ENCODE results near the gene MYH11.

GRCh38 chr16:15856182-15856581, 646 bp downstream of the MYH11 start:
- TF ChIP-seq, protein P1, sequence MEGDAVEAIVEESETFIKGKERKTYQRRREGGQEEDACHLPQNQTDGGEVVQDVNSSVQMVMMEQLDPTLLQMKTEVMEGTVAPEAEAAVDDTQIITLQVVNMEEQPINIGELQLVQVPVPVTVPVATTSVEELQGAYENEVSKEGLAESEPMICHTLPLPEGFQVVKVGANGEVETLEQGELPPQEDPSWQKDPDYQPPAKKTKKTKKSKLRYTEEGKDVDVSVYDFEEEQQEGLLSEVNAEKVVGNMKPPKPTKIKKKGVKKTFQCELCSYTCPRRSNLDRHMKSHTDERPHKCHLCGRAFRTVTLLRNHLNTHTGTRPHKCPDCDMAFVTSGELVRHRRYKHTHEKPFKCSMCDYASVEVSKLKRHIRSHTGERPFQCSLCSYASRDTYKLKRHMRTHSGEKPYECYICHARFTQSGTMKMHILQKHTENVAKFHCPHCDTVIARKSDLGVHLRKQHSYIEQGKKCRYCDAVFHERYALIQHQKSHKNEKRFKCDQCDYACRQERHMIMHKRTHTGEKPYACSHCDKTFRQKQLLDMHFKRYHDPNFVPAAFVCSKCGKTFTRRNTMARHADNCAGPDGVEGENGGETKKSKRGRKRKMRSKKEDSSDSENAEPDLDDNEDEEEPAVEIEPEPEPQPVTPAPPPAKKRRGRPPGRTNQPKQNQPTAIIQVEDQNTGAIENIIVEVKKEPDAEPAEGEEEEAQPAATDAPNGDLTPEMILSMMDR (IDR thresholded peaks at IDR 0.05) = no peak
- no peak for TF ChIP-seq POLR2A (IDR thresholded peaks at IDR 0.05)
